ENCODE measurements around the gene UIMC1. TPM values are rescaled to one million over a fixed set of nuclear protein-coding genes. Genes with fewer than 3 reads are reported as not detected.

The UIMC1 gene
- total RNA-seq, 1 experiment from 2014 or later, result 38.4 TPM

DNA sequence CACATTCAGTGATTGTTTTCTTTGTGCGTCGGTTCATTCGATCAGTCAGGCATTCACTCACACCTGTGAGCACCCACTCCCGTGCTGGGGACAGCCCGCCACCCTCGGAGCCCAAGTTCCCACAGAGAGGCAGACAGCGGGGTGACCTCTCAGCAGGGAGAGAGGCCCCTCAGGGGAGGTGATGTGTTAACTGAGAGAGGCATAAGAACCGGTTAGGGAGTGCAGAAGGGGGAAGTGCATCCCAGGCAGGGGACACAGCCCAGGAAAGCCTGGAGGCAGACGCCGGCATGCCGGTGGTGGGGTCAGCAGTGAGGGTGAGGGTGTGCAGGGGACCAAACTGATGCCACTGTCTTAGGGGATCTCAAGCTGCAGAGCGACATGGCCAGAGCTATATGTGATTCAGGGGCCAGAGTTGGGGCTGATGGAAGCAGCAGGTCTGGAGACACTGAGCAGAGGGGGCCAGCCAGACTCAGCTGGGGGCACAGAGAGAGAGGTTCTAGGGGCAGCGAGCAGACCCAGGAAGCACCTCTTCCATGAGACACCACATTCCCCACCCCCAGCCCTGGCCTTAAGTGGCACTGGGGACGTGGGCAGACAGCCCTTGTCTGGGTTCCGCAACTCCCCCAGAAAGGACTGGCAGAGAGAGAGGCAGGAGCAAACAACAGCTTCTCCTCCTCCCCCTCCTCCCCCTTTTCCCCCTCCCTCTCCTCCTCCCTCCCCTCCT is 143.4 kb downstream of the UIMC1 start:
- H3K27me3 ChIP-seq (ENCODE audit: insufficient read depth, low read length), result no peaks in the 10 kb centered on the region
- H3K9ac ChIP-seq (ENCODE audit: low read length), result no peak overlapping the region
- no peak for DNase-seq (ENCODE audit: low read depth, low spot score)
- RAD21 ChIA-PET (ENCODE audit: low non-redundant PET in 1 of 2, low total read pairs in 2 of 2, uncharacterized antibody in 2 of 2, unreplicated experiment in 2 of 2), result no interaction called here
- no peaks in the 10 kb centered on the region for H3K9me3 ChIP-seq (ENCODE audit: control insufficient read depth in 1 of 2, insufficient read depth in 1 of 2, low read depth in 1 of 2, low read length in 2 of 2)
- no peaks in the 10 kb centered on the region for H3K4me1 ChIP-seq (ENCODE audit: control insufficient read depth in 1 of 2, insufficient read depth in 2 of 2, low read length in 2 of 2)
- H3K36me3 ChIP-seq (ENCODE audit: control insufficient read depth in 1 of 2, insufficient read depth in 2 of 2, low read length in 2 of 2), result no peaks in the 10 kb centered on the region
- no peak overlapping the region for H3K4me2 ChIP-seq (ENCODE audit: low read length)
- no peaks in the 10 kb centered on the region for H3K9me2 ChIP-seq (ENCODE audit: insufficient read depth)
- intact Hi-C loops (cut with micrococcal nuclease), result no loop called here
- H2AFZ ChIP-seq (ENCODE audit: low read depth, low read length, poor library complexity, severe bottlenecking), result no peak overlapping the region
- H3K4me3 ChIP-seq (replicated peaks in 1 of 2; ENCODE audit: low read depth in 1 of 2, low read length in 2 of 2), result no peak overlapping the region
- CTCF ChIA-PET, result no interaction called here
- no peak overlapping the region for H3K27ac ChIP-seq (ENCODE audit: low read depth, low read length)
- POLR2A ChIA-PET, result no interaction called here
- no peak for ATAC-seq
- no peaks in the 10 kb centered on the region for H4K20me1 ChIP-seq (ENCODE audit: insufficient read depth)
- H3K79me2 ChIP-seq (ENCODE audit: insufficient read depth, low read length), result no peaks in the 10 kb centered on the region
- TF ChIP-seq CBX3 (IDR thresholded peaks at IDR 0.05; ENCODE audit: low read depth) (no peak), TCF7L2 (IDR thresholded peaks at IDR 0.05; ENCODE audit: borderline replicate concordance, extremely low read depth, insufficient read depth, insufficient read length) (no peak), POLR2AphosphoS5 (IDR thresholded peaks at IDR 0.05; ENCODE audit: low read depth, low read length) (no peak), ELF1 (IDR thresholded peaks at IDR 0.05; ENCODE audit: borderline replicate concordance, low read depth) (no peak), SRF (IDR thresholded peaks at IDR 0.05; ENCODE audit: low read depth) (no peak), EZH2phosphoT487 (IDR thresholded peaks at IDR 0.05; ENCODE audit: borderline replicate concordance) (no peak), RAD21 (IDR thresholded peaks at IDR 0.05; ENCODE audit: low read depth) (no peak), EZH2 (IDR thresholded peaks at IDR 0.05) (no peak), FOSL1 (IDR thresholded peaks at IDR 0.05; ENCODE audit: low read depth) (no peak), JUND (IDR thresholded peaks at IDR 0.05) (no peak), YY1 (IDR thresholded peaks at IDR 0.05; ENCODE audit: extremely low read depth, insufficient replicate concordance, low read depth, low read length) (no peak)
- TF ChIP-seq, protein P1, sequence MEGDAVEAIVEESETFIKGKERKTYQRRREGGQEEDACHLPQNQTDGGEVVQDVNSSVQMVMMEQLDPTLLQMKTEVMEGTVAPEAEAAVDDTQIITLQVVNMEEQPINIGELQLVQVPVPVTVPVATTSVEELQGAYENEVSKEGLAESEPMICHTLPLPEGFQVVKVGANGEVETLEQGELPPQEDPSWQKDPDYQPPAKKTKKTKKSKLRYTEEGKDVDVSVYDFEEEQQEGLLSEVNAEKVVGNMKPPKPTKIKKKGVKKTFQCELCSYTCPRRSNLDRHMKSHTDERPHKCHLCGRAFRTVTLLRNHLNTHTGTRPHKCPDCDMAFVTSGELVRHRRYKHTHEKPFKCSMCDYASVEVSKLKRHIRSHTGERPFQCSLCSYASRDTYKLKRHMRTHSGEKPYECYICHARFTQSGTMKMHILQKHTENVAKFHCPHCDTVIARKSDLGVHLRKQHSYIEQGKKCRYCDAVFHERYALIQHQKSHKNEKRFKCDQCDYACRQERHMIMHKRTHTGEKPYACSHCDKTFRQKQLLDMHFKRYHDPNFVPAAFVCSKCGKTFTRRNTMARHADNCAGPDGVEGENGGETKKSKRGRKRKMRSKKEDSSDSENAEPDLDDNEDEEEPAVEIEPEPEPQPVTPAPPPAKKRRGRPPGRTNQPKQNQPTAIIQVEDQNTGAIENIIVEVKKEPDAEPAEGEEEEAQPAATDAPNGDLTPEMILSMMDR (IDR thresholded peaks at IDR 0.05 in 2 of 3, conservative IDR thresholded peaks at IDR 0.05 in 1 of 3; ENCODE audit: borderline replicate concordance in 1 of 3, insufficient read depth in 1 of 3, low read depth in 2 of 3, low read length in 2 of 3), result no peak
- TF ChIP-seq, protein P2, sequence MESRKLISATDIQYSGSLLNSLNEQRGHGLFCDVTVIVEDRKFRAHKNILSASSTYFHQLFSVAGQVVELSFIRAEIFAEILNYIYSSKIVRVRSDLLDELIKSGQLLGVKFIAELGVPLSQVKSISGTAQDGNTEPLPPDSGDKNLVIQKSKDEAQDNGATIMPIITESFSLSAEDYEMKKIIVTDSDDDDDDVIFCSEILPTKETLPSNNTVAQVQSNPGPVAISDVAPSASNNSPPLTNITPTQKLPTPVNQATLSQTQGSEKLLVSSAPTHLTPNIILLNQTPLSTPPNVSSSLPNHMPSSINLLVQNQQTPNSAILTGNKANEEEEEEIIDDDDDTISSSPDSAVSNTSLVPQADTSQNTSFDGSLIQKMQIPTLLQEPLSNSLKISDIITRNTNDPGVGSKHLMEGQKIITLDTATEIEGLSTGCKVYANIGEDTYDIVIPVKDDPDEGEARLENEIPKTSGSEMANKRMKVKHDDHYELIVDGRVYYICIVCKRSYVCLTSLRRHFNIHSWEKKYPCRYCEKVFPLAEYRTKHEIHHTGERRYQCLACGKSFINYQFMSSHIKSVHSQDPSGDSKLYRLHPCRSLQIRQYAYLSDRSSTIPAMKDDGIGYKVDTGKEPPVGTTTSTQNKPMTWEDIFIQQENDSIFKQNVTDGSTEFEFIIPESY (IDR thresholded peaks at IDR 0.05; ENCODE audit: extremely low read depth, insufficient replicate concordance, low read length), result no peak
- TF ChIP-seq, protein P3, sequence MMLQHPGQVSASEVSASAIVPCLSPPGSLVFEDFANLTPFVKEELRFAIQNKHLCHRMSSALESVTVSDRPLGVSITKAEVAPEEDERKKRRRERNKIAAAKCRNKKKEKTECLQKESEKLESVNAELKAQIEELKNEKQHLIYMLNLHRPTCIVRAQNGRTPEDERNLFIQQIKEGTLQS (IDR thresholded peaks at IDR 0.05), result no peak
- TF ChIP-seq, protein P4, sequence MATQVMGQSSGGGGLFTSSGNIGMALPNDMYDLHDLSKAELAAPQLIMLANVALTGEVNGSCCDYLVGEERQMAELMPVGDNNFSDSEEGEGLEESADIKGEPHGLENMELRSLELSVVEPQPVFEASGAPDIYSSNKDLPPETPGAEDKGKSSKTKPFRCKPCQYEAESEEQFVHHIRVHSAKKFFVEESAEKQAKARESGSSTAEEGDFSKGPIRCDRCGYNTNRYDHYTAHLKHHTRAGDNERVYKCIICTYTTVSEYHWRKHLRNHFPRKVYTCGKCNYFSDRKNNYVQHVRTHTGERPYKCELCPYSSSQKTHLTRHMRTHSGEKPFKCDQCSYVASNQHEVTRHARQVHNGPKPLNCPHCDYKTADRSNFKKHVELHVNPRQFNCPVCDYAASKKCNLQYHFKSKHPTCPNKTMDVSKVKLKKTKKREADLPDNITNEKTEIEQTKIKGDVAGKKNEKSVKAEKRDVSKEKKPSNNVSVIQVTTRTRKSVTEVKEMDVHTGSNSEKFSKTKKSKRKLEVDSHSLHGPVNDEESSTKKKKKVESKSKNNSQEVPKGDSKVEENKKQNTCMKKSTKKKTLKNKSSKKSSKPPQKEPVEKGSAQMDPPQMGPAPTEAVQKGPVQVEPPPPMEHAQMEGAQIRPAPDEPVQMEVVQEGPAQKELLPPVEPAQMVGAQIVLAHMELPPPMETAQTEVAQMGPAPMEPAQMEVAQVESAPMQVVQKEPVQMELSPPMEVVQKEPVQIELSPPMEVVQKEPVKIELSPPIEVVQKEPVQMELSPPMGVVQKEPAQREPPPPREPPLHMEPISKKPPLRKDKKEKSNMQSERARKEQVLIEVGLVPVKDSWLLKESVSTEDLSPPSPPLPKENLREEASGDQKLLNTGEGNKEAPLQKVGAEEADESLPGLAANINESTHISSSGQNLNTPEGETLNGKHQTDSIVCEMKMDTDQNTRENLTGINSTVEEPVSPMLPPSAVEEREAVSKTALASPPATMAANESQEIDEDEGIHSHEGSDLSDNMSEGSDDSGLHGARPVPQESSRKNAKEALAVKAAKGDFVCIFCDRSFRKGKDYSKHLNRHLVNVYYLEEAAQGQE (IDR thresholded peaks at IDR 0.05; ENCODE audit: low read depth), result no peak
- BruUV-seq (replicated peaks), result no TSS peak

Measured in HCT116 (cell line).